ENCODE measurements around the gene RPS25. TPM values are rescaled to one million over a fixed set of nuclear protein-coding genes. Genes with fewer than 3 reads are reported as not detected.
A peak's percentile ranks its signal among the peaks of the same experiment; 100 is the strongest.

Gene RPS25
- total and polyA plus RNA-seq, 9 of the 15 experiments (the other 6 are each of a cell fraction or from before 2014, with no cell fraction given): 1,553 to 5,486 (median 2,471) TPM

DNA sequence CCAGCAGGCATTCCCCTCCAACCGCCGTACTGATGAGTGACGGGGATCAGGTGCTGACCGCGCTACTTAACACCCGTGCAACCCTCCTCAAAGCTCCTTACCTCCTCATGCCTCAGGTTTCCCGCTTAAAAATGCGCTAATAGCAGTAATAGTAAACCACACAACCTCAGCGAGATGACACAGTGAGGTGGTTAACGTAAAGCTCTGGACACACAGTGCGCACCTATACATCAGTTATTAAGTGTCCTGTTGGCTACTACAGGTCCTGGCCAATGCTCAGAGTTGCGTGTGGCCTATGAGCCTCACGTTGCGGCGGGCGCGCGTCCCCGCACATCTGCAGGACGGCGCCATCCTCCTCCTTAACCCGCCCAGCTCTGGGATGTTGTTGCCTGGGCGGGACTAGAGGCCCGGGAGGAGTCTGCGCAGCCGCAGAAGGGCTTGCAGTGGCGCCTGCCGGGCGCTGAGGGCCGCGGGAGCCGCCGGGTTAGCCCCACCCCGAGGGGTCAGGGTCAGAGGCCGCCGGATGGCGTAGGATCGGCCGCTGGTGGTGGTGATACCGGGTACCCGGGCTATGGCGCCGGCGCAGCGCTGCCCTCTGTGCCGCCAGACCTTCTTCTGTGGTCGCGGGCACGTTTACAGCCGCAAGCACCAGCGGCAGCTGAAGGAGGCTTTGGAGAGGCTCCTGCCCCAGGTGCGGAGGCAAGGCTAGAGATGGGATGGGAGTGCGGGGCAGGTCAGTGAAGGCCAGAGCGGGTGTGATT, 20.3 kb downstream of the RPS25 start, which contains the start of gene CENATAC (continued):
- TF ChIP-seq THAP12 (CRISPR knock-in tag; IDR thresholded peaks at IDR 0.05) (peak; percentile 4; the same call in 1 of the 2 replicates), KDM4B (IDR thresholded peaks at IDR 0.05; ENCODE audit: borderline replicate concordance in 2 of 2, low read depth in 1 of 2) (no peak), BCL6 (CRISPR knock-in tag; IDR thresholded peaks at IDR 0.05) (no peak), ZBTB7A (IDR thresholded peaks at IDR 0.05; ENCODE audit: borderline replicate concordance, control insufficient read depth, low read depth, low read length) (peak; percentile 47; the same call in 1 of the 2 replicates), KDM2B (CRISPR knock-in tag; IDR thresholded peaks at IDR 0.05) (no peak), ZSCAN29 (IDR thresholded peaks at IDR 0.05) (no peak), ZNF75A (CRISPR knock-in tag; IDR thresholded peaks at IDR 0.05) (no peak), POLR2A (conservative IDR thresholded peaks at IDR 0.05) (peak; percentile 89), SUPT5H (IDR thresholded peaks at IDR 0.05) (peak; percentile 86), ATF7 (IDR thresholded peaks at IDR 0.05) (peak; percentile 52), JUND (IDR thresholded peaks at IDR 0.05; ENCODE audit: borderline replicate concordance, low read depth, low read length) (no peak), JUND (tag; IDR thresholded peaks at IDR 0.05; ENCODE audit: borderline replicate concordance, low read depth, low read length) (0 out of 3 replicates have a peak, but pooled peaks have one; percentile 15)
- TF ChIP-seq, protein P1, sequence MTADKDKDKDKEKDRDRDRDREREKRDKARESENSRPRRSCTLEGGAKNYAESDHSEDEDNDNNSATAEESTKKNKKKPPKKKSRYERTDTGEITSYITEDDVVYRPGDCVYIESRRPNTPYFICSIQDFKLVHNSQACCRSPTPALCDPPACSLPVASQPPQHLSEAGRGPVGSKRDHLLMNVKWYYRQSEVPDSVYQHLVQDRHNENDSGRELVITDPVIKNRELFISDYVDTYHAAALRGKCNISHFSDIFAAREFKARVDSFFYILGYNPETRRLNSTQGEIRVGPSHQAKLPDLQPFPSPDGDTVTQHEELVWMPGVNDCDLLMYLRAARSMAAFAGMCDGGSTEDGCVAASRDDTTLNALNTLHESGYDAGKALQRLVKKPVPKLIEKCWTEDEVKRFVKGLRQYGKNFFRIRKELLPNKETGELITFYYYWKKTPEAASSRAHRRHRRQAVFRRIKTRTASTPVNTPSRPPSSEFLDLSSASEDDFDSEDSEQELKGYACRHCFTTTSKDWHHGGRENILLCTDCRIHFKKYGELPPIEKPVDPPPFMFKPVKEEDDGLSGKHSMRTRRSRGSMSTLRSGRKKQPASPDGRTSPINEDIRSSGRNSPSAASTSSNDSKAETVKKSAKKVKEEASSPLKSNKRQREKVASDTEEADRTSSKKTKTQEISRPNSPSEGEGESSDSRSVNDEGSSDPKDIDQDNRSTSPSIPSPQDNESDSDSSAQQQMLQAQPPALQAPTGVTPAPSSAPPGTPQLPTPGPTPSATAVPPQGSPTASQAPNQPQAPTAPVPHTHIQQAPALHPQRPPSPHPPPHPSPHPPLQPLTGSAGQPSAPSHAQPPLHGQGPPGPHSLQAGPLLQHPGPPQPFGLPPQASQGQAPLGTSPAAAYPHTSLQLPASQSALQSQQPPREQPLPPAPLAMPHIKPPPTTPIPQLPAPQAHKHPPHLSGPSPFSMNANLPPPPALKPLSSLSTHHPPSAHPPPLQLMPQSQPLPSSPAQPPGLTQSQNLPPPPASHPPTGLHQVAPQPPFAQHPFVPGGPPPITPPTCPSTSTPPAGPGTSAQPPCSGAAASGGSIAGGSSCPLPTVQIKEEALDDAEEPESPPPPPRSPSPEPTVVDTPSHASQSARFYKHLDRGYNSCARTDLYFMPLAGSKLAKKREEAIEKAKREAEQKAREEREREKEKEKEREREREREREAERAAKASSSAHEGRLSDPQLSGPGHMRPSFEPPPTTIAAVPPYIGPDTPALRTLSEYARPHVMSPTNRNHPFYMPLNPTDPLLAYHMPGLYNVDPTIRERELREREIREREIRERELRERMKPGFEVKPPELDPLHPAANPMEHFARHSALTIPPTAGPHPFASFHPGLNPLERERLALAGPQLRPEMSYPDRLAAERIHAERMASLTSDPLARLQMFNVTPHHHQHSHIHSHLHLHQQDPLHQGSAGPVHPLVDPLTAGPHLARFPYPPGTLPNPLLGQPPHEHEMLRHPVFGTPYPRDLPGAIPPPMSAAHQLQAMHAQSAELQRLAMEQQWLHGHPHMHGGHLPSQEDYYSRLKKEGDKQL (CRISPR knock-in tag; IDR thresholded peaks at IDR 0.05; ENCODE audit: borderline replicate concordance): no peak
- TF ChIP-seq, protein P2, sequence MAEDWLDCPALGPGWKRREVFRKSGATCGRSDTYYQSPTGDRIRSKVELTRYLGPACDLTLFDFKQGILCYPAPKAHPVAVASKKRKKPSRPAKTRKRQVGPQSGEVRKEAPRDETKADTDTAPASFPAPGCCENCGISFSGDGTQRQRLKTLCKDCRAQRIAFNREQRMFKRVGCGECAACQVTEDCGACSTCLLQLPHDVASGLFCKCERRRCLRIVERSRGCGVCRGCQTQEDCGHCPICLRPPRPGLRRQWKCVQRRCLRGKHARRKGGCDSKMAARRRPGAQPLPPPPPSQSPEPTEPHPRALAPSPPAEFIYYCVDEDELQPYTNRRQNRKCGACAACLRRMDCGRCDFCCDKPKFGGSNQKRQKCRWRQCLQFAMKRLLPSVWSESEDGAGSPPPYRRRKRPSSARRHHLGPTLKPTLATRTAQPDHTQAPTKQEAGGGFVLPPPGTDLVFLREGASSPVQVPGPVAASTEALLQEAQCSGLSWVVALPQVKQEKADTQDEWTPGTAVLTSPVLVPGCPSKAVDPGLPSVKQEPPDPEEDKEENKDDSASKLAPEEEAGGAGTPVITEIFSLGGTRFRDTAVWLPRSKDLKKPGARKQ (CRISPR knock-in tag; IDR thresholded peaks at IDR 0.05): no peak
- TF ChIP-seq, protein P3, sequence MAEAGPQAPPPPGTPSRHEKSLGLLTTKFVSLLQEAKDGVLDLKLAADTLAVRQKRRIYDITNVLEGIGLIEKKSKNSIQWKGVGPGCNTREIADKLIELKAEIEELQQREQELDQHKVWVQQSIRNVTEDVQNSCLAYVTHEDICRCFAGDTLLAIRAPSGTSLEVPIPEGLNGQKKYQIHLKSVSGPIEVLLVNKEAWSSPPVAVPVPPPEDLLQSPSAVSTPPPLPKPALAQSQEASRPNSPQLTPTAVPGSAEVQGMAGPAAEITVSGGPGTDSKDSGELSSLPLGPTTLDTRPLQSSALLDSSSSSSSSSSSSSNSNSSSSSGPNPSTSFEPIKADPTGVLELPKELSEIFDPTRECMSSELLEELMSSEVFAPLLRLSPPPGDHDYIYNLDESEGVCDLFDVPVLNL (CRISPR knock-in tag; IDR thresholded peaks at IDR 0.05; ENCODE audit: low read depth): no peak

Measured in K562 (cell line).